ACHN (cell line): ENCODE measurements around the gene NID1.
"Not testable (repeated sequence)": the region's sequence is repeated elsewhere in the genome, so short reads cannot be mapped to it uniquely, and the experiment has no call there.

ENCODE experiments used
- DNase-seq: peaks from one replicate; pipeline ENCODE4 v3.0.0-alpha.2; 2015
- in situ Hi-C: cut with HindIII; loops from 2 replicates; pipeline ENCODE4 v1.10.0; 2017; ENCODE audit warnings: low sequenced_read_pairs, low pct_ligation_motif_present, low pct_unique_long_range_greater_than_20kb

NID1 gene

DNA sequence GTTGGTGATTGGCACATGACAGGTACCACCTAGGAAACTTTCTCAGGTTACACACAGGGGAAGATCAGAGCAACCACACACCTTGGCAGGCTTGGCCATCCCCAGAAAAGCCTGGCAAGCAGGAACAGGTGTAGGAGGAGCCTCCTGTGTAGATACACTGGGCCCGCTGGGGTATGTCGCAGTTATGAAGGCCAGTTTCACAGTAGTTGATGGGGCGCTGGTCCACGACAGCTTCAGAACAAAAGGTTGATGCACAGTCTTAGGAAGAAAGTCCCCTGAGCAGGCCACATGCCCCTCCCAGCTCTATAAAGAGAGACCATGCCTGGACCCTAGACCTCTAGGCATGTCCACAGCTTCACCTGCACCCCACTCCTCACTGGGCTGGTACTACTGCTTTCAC is 51.6 kb downstream of the NID1 start:
- in situ Hi-C loops: no loop called here

DNA sequence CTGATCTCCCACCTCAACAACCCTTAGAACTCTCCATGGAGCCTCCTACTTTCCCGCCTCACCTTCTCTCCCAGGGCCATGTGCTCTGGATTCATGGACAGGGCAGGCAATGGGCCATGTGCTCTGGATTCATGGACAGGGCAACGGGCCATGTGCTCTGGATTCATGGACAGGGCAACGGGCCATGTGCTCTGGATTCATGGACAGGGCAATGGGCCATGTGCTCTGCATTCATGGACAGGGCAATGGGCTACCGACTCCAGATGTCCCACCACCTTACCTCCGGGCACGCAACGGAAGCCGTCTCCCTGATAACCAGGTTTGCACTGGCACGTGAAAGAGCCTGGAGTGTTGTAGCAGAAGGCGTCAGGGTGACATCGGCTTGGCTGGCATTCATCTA is 53.2 kb downstream of the NID1 start:
- no peak for DNase-seq
- in situ Hi-C loops: no loop called here

More for the DNA sequence above, 51.6 kb downstream of the NID1 start:
- no peak for DNase-seq

DNA sequence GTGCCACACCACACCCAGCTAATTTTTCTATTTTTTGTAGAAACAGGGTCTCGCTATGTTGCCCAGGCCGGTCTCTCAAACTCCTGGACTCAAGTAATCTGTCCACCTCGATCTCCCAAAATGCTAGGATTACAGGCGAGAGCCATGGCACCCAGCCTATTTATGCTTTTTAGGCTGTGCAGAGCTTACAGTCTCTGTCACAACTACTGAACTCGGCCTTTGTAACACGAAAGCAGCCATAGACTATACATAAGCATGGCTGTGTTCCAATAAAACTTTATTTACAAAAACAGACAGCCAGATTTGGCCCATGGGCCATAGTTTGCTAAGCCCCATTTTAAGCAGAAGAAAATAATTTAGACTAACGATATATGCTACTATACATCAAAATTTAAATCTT is 54.4 kb downstream of the NID1 start:
- in situ Hi-C loops: no loop called here
- DNase-seq: no peak

DNA sequence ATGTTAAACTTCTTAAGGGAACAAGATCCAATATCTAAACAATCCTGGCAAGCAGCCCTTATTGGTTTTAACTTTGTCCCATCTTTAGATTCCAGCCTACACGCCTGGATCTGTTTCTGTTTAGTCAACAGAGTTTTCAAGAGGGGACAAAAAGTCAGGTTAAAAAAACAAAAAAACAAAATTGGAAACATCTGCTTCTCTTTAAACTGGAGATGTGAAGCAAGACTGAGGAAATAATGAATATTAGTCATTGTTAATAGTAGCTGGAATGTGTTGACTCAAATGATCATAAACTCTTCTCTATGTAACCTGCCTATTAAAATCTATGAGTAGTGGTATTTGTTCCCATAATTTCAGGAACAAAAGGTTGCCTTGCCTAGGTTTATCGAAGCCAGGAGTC is 55.0 kb downstream of the NID1 start:
- in situ Hi-C loops: no loop called here
- DNase-seq: no peak

DNA sequence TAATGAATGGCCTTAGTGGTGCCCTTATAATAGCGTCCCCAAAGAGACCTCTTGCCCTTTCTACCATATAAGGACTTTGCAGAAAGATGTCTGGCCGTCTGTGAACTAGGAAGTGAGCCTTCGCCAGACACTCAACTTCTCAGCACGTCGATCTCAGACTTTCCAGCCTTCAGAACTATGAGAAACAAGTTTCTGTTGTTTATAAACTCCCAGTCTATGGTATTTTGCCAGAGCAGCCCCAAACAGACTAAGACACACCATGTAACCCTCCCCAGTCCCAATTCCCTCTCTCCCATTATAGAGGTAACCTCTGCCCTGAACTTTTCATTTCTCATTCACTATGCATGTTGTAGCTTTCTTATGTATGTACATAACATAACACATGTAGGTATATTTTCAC is 55.7 kb downstream of the NID1 start:
- no peak for DNase-seq
- in situ Hi-C loops: no loop called here

DNA sequence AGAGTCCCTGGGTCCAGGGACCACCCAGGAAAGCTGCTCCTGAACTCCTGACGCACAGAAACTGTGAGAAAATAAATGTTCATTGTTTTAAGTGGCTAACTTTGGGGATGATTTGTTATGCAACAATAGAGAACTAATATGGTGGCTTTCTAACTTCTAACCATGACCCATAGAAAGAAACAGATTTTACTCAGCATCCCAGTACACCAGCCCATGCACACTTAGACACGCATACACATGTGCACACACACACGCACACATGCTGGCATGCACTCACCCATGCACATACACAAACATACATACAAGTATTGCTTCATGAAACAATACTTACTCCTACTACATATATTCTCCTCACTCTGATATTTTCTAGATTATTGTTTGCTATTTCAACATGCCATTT is 57.1 kb downstream of the NID1 start:
- in situ Hi-C loops: no loop called here
- no peak for DNase-seq

DNA sequence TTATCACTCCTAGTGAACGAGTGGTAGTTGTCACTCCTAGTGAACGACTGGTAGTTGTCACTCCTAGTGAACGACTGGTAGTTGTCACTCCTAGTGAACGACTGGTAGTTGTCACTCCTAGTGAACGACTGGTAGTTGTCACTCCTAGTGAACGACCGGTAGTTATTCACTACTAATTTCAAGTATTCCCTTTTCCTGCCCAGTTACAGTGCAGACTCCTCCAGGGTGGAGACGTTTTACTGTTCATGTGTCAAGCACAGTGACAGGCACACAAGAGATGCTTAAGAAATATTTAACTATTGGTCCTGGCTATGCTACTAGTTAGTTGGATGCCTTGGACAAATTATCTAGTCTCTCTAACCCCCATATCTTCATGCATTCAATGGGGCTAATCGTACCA is 61.8 kb downstream of the NID1 start:
- DNase-seq, in situ Hi-C loops: not testable (repeated sequence)

DNA sequence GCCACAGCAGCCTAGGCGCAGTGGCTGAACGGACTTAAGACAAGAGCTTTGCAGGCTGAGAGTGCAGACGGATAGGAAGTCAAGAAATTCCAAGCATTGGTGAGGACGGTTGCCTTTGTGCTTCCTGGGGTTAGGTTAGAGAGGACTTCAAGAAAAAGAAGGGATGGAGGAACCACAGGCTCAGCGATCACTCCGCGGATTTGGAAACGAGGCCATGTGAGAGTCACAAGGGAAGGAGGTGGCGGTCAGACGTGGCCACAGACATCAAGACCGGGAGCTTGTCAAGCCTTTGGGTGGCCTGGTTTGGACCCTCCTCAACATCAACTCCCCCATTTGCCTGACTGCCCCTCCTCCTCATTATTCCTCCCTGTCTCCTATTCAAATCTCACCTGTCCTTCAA is 62.3 kb downstream of the NID1 start:
- in situ Hi-C loops: no loop called here
- no peak for DNase-seq

DNA sequence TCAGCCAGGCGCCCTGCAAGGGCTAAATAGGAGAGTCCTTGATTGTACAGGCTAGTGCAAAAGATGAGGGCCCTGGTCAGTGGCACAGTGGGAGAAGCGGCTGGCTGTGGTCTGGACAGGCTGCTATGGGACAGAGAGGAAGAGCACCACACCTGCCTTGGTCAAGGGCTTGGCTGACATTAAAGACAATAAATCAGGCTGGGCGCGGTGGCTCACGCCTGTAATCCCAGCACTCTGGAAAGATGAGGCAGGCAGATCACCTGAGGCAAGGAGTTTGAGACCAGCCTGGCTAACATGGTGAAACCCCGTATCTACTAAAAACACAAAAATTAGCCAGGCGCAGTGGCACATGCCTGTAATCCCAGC is 62.9 kb downstream of the NID1 start:
- in situ Hi-C loops: no loop called here
- DNase-seq: no peak

DNA sequence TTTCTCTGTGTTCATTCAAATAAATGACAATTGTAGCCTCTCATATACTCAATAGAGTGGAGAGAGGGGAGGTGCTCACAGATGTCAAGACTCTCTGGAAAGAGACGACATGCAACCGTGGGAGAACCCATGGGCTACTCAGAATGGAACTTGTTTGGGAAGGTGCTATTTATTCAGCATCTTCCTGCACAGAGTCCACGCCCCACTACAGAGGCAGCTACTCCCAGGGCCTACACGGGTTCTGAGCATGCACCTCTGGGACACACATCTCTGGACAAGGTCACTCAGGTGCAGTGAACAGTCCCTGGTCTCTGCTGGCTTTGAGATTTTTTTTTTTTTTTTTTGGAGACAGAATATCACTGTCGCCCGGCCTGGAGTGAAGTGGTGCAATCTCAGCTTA is 64.1 kb downstream of the NID1 start:
- in situ Hi-C loops: no loop called here
- DNase-seq: no peak

DNA sequence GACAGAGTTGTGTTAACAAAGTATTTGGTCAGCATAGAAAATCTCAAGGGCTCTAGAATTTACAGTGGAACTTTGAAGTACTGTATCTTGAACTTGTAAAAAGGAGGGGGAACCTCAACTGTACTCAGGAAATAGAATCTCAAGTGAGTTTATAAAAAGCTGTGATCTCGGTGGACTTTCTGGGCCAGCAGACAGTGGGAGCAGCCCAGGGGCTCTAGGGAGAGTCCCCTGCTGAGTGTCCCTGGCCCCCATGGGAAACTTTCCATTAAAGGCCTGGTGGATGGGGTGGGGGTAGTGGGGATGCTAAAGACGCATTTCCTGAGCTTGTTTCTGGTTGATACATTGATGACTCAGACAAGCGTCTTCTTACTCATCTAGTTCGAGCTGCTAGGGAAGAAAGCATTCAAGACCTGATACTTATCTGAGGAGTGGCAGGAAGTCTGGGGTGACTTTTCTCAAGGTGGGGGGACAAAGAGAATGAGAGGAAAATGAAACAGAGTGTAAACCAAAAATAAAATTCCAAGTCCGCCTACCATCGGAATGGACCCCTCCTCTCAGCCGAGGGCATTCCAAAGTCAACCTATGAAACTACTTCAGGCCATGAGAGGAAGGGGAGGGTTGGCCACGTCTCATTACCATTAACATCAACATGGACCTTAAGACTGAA is 65.5 kb downstream of the NID1 start:
- in situ Hi-C loops: no loop called here
- DNase-seq: peak; percentile 65

DNA sequence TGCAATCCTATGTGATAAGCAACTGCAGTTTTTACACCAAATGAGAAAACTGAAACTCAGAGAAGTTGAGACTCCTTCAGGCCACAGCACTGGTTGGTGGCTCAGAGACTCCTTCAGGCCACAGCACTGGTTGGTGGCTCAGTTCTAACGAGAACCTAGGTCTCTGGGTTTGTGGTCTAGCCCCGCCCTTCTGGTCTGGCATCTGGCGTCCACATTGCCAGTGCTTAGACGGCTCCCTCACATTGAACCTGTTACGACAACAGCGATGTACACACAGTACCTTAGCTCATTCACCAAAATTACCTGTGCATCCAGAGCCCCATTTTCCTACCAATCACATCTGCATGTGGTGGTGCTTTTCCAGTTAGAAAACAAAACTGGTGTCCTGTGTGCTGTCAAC is 66.1 kb downstream of the NID1 start:
- in situ Hi-C loops: no loop called here
- no peak for DNase-seq

DNA sequence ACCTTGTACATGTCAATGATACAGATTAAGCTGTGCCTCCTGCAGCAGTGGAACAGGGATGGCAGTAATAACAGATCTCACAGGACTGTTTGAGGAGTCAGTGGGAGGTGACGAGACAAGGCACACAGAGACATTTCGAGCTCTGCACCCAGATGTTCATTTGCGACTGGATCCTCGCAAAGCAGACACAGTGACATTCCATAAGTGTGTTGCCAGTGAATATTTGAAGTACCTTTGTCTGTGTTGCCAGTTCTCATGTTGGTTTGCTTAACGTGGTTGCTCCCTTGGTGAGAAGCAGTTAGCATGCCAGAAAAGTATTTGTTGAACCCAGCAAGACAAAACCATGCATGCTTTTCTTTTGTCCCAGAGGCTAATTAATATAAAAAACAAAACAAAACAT is 67.0 kb downstream of the NID1 start:
- in situ Hi-C loops: no loop called here

DNA sequence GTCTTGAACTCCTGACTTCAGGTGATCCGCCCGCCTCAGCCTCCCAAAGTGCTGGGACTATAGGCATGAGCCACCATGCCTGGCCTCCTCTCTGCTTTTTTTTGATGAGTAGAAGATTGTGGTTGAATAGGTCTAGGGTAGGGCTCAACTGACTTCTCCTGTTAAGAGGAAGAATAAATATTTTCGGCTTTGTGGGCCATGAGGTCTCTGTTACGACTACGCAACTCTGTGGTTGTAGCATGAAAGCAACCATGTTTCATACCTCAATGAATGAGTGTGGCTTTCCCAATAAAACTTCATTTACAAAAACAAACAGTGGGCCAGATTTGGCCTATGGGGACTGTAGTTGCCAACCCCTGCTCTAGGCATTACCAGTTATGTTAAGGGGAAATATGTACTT is 67.8 kb downstream of the NID1 start:
- in situ Hi-C loops: no loop called here
- no peak for DNase-seq

More for the DNA sequence above, 67.0 kb downstream of the NID1 start:
- DNase-seq: no peak

DNA sequence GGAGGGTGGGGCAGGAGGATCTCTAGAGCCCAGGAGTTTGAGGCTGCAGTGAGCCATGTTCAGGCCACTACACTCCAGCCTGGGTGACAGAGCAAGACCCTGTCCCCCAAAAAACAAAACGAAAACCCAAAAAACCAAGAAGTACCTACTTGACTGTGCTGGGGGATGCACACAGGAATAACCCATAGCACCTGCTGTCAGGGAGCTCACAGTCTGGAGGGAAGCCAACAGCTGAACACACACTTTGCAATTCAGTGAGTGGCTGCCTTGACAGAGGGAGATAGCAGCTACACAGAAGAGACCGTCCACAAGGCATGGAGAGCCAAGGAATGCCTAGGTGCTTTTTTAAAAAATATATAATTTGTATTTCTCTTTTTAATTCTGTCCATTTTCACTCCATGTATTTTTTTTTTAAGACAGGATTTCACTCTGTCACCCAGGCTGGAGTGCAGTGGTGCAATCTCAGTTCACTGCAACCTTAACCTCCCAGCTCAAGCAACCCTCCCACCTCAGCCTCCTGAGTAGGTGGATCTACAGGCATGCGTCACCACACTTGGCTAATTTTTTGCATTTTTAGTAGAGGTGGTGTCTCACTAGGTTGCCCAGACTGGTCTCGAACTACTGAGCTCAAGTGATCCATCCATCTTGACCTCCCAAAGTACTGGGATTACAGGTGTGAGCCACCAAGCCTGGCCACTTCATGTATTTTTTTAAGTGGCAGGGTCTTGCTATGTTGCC is 68.7 kb downstream of the NID1 start:
- no peak for DNase-seq
- in situ Hi-C loops: no loop called here

DNA sequence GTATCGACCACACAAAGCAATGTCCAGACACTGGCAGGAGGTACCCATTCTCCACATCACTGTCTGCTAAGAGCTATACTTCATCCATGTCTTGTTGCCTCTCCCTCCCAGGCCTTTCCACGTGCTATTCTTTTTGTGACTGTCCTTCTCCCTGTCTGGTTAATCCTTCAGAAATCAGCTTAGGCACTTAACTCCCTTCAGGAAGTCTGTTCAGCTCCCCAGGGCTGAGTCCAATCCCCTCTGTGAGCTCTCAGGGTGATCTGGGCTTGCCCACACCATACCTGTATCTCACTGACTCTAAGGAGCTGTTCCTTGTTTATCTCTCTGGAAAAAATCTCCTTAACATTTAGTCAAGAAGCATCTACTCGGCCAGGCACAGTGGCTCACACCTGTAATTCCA is 69.4 kb downstream of the NID1 start:
- in situ Hi-C loops: no loop called here
- no peak for DNase-seq

DNA sequence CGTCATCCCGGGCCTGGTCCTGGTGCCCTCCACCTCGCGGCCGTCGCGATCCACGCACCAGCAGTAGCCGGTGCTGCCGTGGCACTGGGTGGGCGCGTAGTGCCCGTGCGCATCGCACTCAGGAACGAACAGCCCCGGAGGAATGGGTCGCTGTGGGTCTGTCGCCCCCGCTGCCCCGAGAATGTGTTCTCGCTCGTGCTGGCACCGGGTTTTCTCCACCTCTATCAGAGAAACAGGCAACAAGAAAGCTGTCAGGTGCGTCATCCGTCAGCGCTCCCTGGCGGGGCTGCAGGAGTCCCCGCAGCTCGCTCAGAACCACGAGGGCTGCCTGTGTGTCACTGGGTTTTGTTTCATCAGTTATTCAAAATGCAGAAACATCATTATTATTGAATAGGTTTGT is 71.2 kb downstream of the NID1 start:
- no peak for DNase-seq
- in situ Hi-C loops: no loop called here

DNA sequence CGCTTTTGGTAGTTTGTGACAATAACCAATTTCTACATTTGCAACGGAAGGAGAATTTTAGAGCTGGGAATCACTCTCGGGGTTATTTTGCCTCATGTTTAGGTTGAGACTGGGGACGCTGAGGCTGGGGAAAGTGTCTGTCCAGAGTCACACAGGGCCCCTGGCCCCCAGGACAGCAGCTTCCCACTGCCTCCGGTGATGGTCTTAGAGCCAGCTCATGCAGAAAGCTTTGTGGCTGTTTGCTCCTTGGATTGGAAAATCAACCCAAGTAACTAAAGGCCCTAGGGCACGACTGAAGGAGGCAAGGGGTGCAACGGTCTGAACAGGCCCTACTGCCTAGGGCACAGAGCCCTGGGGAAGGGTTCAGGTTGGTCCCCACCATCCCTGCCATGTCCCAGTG is 72.0 kb downstream of the NID1 start:
- no peak for DNase-seq
- in situ Hi-C loops: no loop called here

DNA sequence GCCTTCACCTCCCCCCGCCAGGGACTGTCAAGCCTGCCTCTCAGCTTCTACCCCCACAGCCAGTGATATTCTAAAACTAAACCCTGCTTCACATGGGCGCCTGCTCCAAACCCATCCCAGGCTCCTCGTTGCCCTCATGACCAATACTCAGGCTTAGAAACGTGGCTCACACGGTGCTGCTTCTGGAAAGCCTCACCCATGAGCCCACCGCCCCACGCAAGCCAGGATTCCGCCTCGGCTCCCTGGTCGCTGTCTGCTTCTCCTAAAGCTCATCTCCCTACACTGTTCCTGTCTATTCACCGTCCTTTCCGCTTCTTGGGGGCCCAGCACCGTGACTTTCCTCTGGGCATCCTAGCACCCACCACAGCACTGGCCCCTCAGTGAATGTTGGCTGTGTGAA is 72.5 kb downstream of the NID1 start:
- in situ Hi-C loops: no loop called here

DNA sequence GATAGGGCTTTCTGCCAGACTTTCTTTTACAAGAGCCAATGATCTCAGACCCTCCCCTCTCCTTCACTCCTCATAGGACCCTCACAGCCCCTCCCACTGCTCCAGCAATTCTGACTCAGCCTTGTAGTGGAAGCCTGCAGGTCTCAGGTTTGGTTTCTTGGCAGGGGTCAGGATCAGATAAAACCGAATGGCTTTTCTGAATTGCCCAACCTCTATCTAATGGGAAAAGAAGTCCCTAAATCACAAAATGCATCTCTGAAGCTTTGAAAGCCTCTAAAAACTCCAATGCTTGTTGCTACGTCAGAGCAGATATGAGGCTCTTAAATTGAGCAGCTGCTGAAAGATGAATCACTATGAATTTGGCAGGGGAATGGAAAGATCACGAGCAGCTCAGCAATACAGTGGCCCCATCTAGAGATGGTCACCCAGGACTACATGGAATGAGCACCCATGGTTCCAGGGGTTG is 74.5 kb downstream of the NID1 start:
- in situ Hi-C loops: no loop called here

More for the DNA sequence above, 72.5 kb downstream of the NID1 start:
- no peak for DNase-seq

More for the DNA sequence above, 74.5 kb downstream of the NID1 start:
- DNase-seq: no peak
